Measurements from ENCODE around the gene FAM174A.
"Not testable (repeated sequence)": the region's sequence is repeated elsewhere in the genome, so short reads cannot be mapped to it uniquely, and the experiment has no call there.

FAM174A gene

DNA sequence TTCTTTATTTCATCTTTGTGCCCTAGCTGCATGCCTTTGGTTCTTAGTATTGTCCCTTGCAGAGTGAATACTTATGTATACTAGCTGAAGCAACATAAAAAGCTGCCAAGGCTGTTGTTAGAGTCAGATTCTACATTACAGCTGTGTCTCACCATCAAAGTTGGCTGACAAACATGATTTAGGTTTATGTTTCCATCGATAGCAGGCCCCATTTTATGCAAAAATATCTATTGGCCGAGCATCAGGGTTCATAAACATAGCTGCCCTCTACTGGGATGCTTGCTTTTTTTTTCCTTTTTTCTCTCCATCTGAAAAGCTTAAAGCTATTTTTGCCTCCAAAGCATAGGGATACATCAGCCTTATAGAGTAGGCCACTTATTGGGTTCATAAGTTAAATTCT, 68.0 kb downstream of the FAM174A start:
- DNase-seq (ENCODE audit: extremely low spot score) = no peak
- TF ChIP-seq SUZ12 (IDR thresholded peaks at IDR 0.05) (no peak), LEF1 (IDR thresholded peaks at IDR 0.05; ENCODE audit: borderline replicate concordance) (no peak), ZNF384 (IDR thresholded peaks at IDR 0.05) (no peak), HDGF (IDR thresholded peaks at IDR 0.05; ENCODE audit: borderline replicate concordance) (no peak), SP1 (IDR thresholded peaks at IDR 0.05) (no peak), BHLHE40 (IDR thresholded peaks at IDR 0.05; ENCODE audit: borderline replicate concordance) (no peak), NFRKB (IDR thresholded peaks at IDR 0.05) (no peak), FOXM1 (IDR thresholded peaks at IDR 0.05; ENCODE audit: borderline replicate concordance) (no peak), CTBP1 (IDR thresholded peaks at IDR 0.05; ENCODE audit: borderline replicate concordance) (no peak), L3MBTL2 (conservative IDR thresholded peaks at IDR 0.05) (no peak), ELF4 (IDR thresholded peaks at IDR 0.05) (no peak), FOXK2 (IDR thresholded peaks at IDR 0.05) (no peak)
- TF ChIP-seq, protein P1, sequence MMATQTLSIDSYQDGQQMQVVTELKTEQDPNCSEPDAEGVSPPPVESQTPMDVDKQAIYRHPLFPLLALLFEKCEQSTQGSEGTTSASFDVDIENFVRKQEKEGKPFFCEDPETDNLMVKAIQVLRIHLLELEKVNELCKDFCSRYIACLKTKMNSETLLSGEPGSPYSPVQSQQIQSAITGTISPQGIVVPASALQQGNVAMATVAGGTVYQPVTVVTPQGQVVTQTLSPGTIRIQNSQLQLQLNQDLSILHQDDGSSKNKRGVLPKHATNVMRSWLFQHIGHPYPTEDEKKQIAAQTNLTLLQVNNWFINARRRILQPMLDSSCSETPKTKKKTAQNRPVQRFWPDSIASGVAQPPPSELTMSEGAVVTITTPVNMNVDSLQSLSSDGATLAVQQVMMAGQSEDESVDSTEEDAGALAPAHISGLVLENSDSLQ (IDR thresholded peaks at IDR 0.05) = no peak
- CTCF ChIA-PET = no interaction called here
- POLR2A ChIA-PET = no interaction called here

DNA sequence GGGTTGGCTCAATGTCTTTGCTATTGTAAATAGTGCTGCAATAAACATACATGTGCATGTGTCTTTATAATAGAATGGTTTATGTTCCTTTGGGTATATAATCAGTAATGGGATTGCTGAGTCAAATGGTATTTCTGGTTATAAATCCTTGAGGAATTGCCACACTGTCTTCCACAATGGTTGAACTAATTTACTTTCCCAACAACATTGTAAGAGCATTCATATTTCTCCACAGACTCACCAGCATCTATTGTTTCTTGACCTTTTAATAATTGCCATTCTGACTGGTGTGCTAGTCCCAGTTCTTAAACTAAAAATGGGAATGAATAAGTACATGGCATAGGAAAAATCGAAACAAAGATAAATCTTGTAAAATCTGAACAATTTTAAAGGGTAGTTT, 68.8 kb downstream of the FAM174A start:
- CTCF ChIA-PET; DNase-seq (ENCODE audit: extremely low spot score); POLR2A ChIA-PET: not testable (repeated sequence)

DNA sequence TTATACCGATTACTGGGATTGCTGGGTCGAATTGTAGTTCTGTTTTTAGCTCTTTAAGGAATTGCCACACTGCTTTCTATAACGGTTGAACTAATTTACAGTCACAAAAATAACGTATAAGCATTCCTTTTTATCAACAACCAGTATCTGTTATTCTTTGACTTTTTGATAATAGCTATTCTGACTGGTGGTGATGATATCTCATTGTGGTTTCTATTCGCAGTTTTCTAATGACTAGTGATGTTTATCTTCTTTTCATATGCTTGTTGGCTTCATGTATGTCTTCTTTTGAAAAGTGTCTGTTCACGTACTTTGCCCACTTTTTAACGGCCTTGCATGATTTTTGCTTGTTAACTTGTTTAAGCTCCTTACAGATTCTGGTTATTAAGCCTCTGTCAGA, 74.4 kb downstream of the FAM174A start:
- POLR2A ChIA-PET = no interaction called here

DNA sequence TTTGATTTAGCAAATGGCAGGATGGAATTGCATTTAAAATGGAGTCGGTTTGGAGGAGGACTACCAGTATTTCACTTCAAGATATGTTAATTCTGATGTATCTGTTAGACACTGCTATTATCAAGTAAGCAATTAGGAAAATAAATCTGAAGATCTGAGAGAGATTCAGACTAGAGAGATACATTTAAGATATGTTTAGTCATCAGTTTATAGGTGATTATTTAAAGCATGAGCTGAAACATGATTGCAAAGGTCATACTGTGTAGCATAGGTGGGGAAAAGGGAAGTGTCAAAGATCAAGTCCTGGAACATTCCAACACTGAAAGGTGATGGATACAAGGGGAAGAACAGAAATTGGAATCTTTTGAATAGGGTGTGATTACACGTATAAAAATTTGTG, 79.1 kb downstream of the FAM174A start:
- POLR2A ChIA-PET = no interaction called here
- CTCF ChIA-PET = no interaction called here
- TF ChIP-seq HDGF (IDR thresholded peaks at IDR 0.05; ENCODE audit: borderline replicate concordance) = no peak
- TF ChIP-seq ELF4 (IDR thresholded peaks at IDR 0.05) = no peak
- no peak for TF ChIP-seq FOXM1 (IDR thresholded peaks at IDR 0.05; ENCODE audit: borderline replicate concordance)
- no peak for TF ChIP-seq TARDBP (IDR thresholded peaks at IDR 0.05)
- no peak for TF ChIP-seq L3MBTL2 (conservative IDR thresholded peaks at IDR 0.05)
- TF ChIP-seq ZNF384 (IDR thresholded peaks at IDR 0.05) = no peak
- no peak for TF ChIP-seq NFRKB (IDR thresholded peaks at IDR 0.05)
- TF ChIP-seq FOXA1 (IDR thresholded peaks at IDR 0.05) = no peak
- TF ChIP-seq, protein P1 (IDR thresholded peaks at IDR 0.05) = no peak
- TF ChIP-seq FOXK2 (IDR thresholded peaks at IDR 0.05) = no peak
- TF ChIP-seq ARNT (IDR thresholded peaks at IDR 0.05) = no peak
- TF ChIP-seq BHLHE40 (IDR thresholded peaks at IDR 0.05; ENCODE audit: borderline replicate concordance) = no peak
- TF ChIP-seq LEF1 (IDR thresholded peaks at IDR 0.05; ENCODE audit: borderline replicate concordance) = no peak
- TF ChIP-seq SP1 (IDR thresholded peaks at IDR 0.05) = no peak
- TF ChIP-seq SUZ12 (IDR thresholded peaks at IDR 0.05) = no peak
- no peak for TF ChIP-seq CTBP1 (IDR thresholded peaks at IDR 0.05; ENCODE audit: borderline replicate concordance)

More for the DNA sequence above, 74.4 kb downstream of the FAM174A start:
- DNase-seq (ENCODE audit: extremely low spot score) = no peak
- TF ChIP-seq L3MBTL2 (conservative IDR thresholded peaks at IDR 0.05) (no peak), FOXM1 (IDR thresholded peaks at IDR 0.05; ENCODE audit: borderline replicate concordance) (no peak), TARDBP (IDR thresholded peaks at IDR 0.05) (no peak), SP1 (IDR thresholded peaks at IDR 0.05) (no peak), HDGF (IDR thresholded peaks at IDR 0.05; ENCODE audit: borderline replicate concordance) (no peak), FOXA1 (IDR thresholded peaks at IDR 0.05) (no peak), ZNF384 (IDR thresholded peaks at IDR 0.05) (no peak), SUZ12 (IDR thresholded peaks at IDR 0.05) (no peak), BHLHE40 (IDR thresholded peaks at IDR 0.05; ENCODE audit: borderline replicate concordance) (no peak), CTBP1 (IDR thresholded peaks at IDR 0.05; ENCODE audit: borderline replicate concordance) (no peak), ELF4 (IDR thresholded peaks at IDR 0.05) (no peak), NFRKB (IDR thresholded peaks at IDR 0.05) (no peak), FOXK2 (IDR thresholded peaks at IDR 0.05) (no peak), ARNT (IDR thresholded peaks at IDR 0.05) (no peak), LEF1 (IDR thresholded peaks at IDR 0.05; ENCODE audit: borderline replicate concordance) (no peak)
- TF ChIP-seq, protein P1 (IDR thresholded peaks at IDR 0.05) = no peak
- CTCF ChIA-PET = no interaction called here

DNA sequence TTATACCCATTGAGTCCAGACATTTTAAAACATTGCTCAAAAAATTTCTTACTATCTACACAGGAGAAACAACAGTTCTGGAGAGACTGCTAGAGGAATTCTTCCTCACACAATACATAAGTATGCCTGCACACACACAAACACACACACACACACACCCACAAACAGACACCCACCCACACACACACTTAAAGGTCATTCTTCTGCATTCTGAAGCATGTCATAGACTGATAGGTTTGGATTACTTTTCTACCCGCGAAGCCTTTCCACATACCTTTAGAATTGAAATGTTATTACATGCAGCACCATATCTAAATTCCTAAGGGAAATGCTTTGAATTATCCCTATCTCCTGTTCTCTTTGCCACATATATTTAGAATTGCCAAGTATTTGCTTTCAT, 80.2 kb downstream of the FAM174A start:
- ChIA-PET CTCF (no interaction called here), POLR2A (no interaction called here)
- no peak for TF ChIP-seq SP1 (IDR thresholded peaks at IDR 0.05)
- TF ChIP-seq, protein P1 (IDR thresholded peaks at IDR 0.05) = no peak
- TF ChIP-seq SUZ12 (IDR thresholded peaks at IDR 0.05) = no peak
- no peak for TF ChIP-seq LEF1 (IDR thresholded peaks at IDR 0.05; ENCODE audit: borderline replicate concordance)
- no peak for TF ChIP-seq ZNF384 (IDR thresholded peaks at IDR 0.05)
- no peak for TF ChIP-seq FOXK2 (IDR thresholded peaks at IDR 0.05)
- no peak for TF ChIP-seq FOXM1 (IDR thresholded peaks at IDR 0.05; ENCODE audit: borderline replicate concordance)
- TF ChIP-seq L3MBTL2 (conservative IDR thresholded peaks at IDR 0.05) = no peak
- no peak for TF ChIP-seq CTBP1 (IDR thresholded peaks at IDR 0.05; ENCODE audit: borderline replicate concordance)
- no peak for TF ChIP-seq ELF4 (IDR thresholded peaks at IDR 0.05)
- TF ChIP-seq FOXA1 (IDR thresholded peaks at IDR 0.05) = no peak
- TF ChIP-seq ARNT (IDR thresholded peaks at IDR 0.05) = no peak
- TF ChIP-seq TARDBP (IDR thresholded peaks at IDR 0.05) = no peak
- TF ChIP-seq NFRKB (IDR thresholded peaks at IDR 0.05) = no peak
- TF ChIP-seq BHLHE40 (IDR thresholded peaks at IDR 0.05; ENCODE audit: borderline replicate concordance) = no peak
- TF ChIP-seq HDGF (IDR thresholded peaks at IDR 0.05; ENCODE audit: borderline replicate concordance) = no peak
- DNase-seq (ENCODE audit: extremely low spot score) = no peak

More for the DNA sequence above, 79.1 kb downstream of the FAM174A start:
- DNase-seq (ENCODE audit: extremely low spot score) = no peak

Data from HEK293T (cell line).